Measurements from ENCODE around the gene CA10.

Gene CA10

GRCh38 chr17:51629232-51629631, 529.3 kb downstream of the CA10 start:
- no peak for DNase-seq

GRCh38 chr17:51627779-51628178, 530.7 kb downstream of the CA10 start:
- no peak for DNase-seq

GRCh38 chr17:51618476-51618875, 540.0 kb downstream of the CA10 start:
- DNase-seq = no peak

GRCh38 chr17:51617986-51618385, 540.5 kb downstream of the CA10 start:
- no peak for DNase-seq

- DNase-seq = no peak
Measured at GRCh38 chr17:51613255-51613654, 545.3 kb downstream of the CA10 start.

GRCh38 chr17:51612692-51613091, 545.8 kb downstream of the CA10 start:
- DNase-seq = no peak

GRCh38 chr17:51611585-51611984, 546.9 kb downstream of the CA10 start:
- no peak for DNase-seq

- no peak for DNase-seq
Measured at GRCh38 chr17:51610834-51611233, 547.7 kb downstream of the CA10 start.

GRCh38 chr17:51610155-51610554, 548.4 kb downstream of the CA10 start:
- DNase-seq = no peak

- no peak for DNase-seq
Measured at GRCh38 chr17:51608251-51608933, 550.1 kb downstream of the CA10 start.

- no peak for DNase-seq
Measured at GRCh38 chr17:51607512-51607911, 551.0 kb downstream of the CA10 start.

- no peak for DNase-seq
Measured at GRCh38 chr17:51604299-51605020, 554.1 kb downstream of the CA10 start.

GRCh38 chr17:51601622-51602261, 556.8 kb downstream of the CA10 start:
- no peak for DNase-seq

GRCh38 chr17:51598824-51599223, 559.7 kb downstream of the CA10 start:
- DNase-seq = no peak

- no peak for DNase-seq
Measured at GRCh38 chr17:51597345-51597744, 561.2 kb downstream of the CA10 start.

- DNase-seq = no peak
Measured at GRCh38 chr17:51595826-51596398, 562.6 kb downstream of the CA10 start.

GRCh38 chr17:51590071-51590656, 568.4 kb downstream of the CA10 start:
- no peak for DNase-seq

- no peak for DNase-seq
Measured at GRCh38 chr17:51588063-51588462, 570.5 kb downstream of the CA10 start.

GRCh38 chr17:51587516-51587915, 571.0 kb downstream of the CA10 start:
- no peak for DNase-seq

- no peak for DNase-seq
Measured at GRCh38 chr17:51585514-51586104, 572.9 kb downstream of the CA10 start.

GRCh38 chr17:51580869-51581268, 577.6 kb downstream of the CA10 start:
- no peak for DNase-seq
